Measurements from ENCODE around the gene UBE2S. TPM values are rescaled to one million over a fixed set of nuclear protein-coding genes. Genes with fewer than 3 reads are reported as not detected.

Gene UBE2S
- total RNA-seq, 1 donor from 2014 or later: 210 TPM

GRCh38 chr19:55368701-55369563 lies 38.7 kb downstream of the UBE2S start:
- H3K27me3 Mint-ChIP-seq (ENCODE audit: low read depth): peaks cover 39% of the 10 kb centered on the region
- H3K9me3 Mint-ChIP-seq: no peaks in the 10 kb centered on the region
- H3K4me1 Mint-ChIP-seq (ENCODE audit: low read depth): no peaks in the 10 kb centered on the region
- DNase-seq (ENCODE audit: low spot score): no peak
- H3K27ac Mint-ChIP-seq: no peak overlapping the region
- H3K36me3 Mint-ChIP-seq (ENCODE audit: low read depth): no peaks in the 10 kb centered on the region
- H3K4me3 Mint-ChIP-seq (ENCODE audit: low read depth): no peak overlapping the region
- intact Hi-C loops (cut with micrococcal nuclease): no loop called here

GRCh38 chr19:55368106-55368505 lies 39.5 kb downstream of the UBE2S start:
- Mint-ChIP-seq H3K4me1 (ENCODE audit: low read depth) (no peaks in the 10 kb centered on the region), H3K27me3 (ENCODE audit: low read depth) (peaks cover 34% of the 10 kb centered on the region), H3K27ac (no peak overlapping the region), H3K9me3 (no peaks in the 10 kb centered on the region), H3K4me3 (ENCODE audit: low read depth) (no peak overlapping the region), H3K36me3 (ENCODE audit: low read depth) (no peaks in the 10 kb centered on the region)
- intact Hi-C loops (cut with micrococcal nuclease): no loop called here
- DNase-seq (ENCODE audit: low spot score): no peak

GRCh38 chr19:55366790-55367189 lies 40.8 kb downstream of the UBE2S start:
- no peaks in the 10 kb centered on the region for H3K36me3 Mint-ChIP-seq (ENCODE audit: low read depth)
- peaks cover 29% of the 10 kb centered on the region for H3K27me3 Mint-ChIP-seq (ENCODE audit: low read depth)
- intact Hi-C loops (cut with micrococcal nuclease): no loop called here
- no peaks in the 10 kb centered on the region for H3K4me1 Mint-ChIP-seq (ENCODE audit: low read depth)
- H3K4me3 Mint-ChIP-seq (ENCODE audit: low read depth): no peak overlapping the region
- no peaks in the 10 kb centered on the region for H3K9me3 Mint-ChIP-seq
- no peak for DNase-seq (ENCODE audit: low spot score)
- H3K27ac Mint-ChIP-seq: no peak overlapping the region

GRCh38 chr19:55365964-55366363 lies 41.6 kb downstream of the UBE2S start:
- Mint-ChIP-seq H3K27me3 (ENCODE audit: low read depth) (peaks cover 21% of the 10 kb centered on the region), H3K9me3 (no peaks in the 10 kb centered on the region), H3K4me1 (ENCODE audit: low read depth) (no peaks in the 10 kb centered on the region), H3K4me3 (ENCODE audit: low read depth) (no peak overlapping the region), H3K36me3 (ENCODE audit: low read depth) (no peaks in the 10 kb centered on the region), H3K27ac (no peak overlapping the region)
- intact Hi-C loops (cut with micrococcal nuclease): no loop called here
- no peak for DNase-seq (ENCODE audit: low spot score)

GRCh38 chr19:55365245-55365644 lies 42.3 kb downstream of the UBE2S start:
- Mint-ChIP-seq H3K27ac (no peak overlapping the region), H3K4me1 (ENCODE audit: low read depth) (no peaks in the 10 kb centered on the region), H3K9me3 (no peaks in the 10 kb centered on the region), H3K4me3 (ENCODE audit: low read depth) (no peak overlapping the region), H3K36me3 (ENCODE audit: low read depth) (no peaks in the 10 kb centered on the region), H3K27me3 (ENCODE audit: low read depth) (peaks cover 15% of the 10 kb centered on the region)
- DNase-seq (ENCODE audit: low spot score): no peak
- intact Hi-C loops (cut with micrococcal nuclease): no loop called here

- no peaks in the 10 kb centered on the region for H3K9me3 Mint-ChIP-seq
- H3K4me3 Mint-ChIP-seq (ENCODE audit: low read depth): no peak within 1 kb of the TSS
- intact Hi-C loops (cut with micrococcal nuclease): no loop called here
- peaks cover 7% of the 10 kb centered on the region for H3K27me3 Mint-ChIP-seq (ENCODE audit: low read depth)
- no peak within 1 kb of the TSS for H3K27ac Mint-ChIP-seq
- DNase-seq (ENCODE audit: low spot score): no peak
- H3K4me1 Mint-ChIP-seq (ENCODE audit: low read depth): no peaks in the 10 kb centered on the region
- H3K36me3 Mint-ChIP-seq (ENCODE audit: low read depth): no peaks in the 10 kb centered on the region
These were observed 44.4 kb downstream of the UBE2S start, which contains the start of gene GARIN5B for GRCh38 chr19:55362990-55363716. GARIN5B (minus strand) TSS chr19:55363260; CDS start chr19:55363066, 194 bp downstream.

- intact Hi-C loops (cut with micrococcal nuclease): no loop called here
- H3K4me3 Mint-ChIP-seq (ENCODE audit: low read depth): no peak overlapping the region
- DNase-seq (ENCODE audit: low spot score): no peak
- no peaks in the 10 kb centered on the region for H3K4me1 Mint-ChIP-seq (ENCODE audit: low read depth)
- no peaks in the 10 kb centered on the region for H3K9me3 Mint-ChIP-seq
- H3K36me3 Mint-ChIP-seq (ENCODE audit: low read depth): no peaks in the 10 kb centered on the region
- H3K27ac Mint-ChIP-seq: no peak overlapping the region
- H3K27me3 Mint-ChIP-seq (ENCODE audit: low read depth): peaks cover 5% of the 10 kb centered on the region
These were observed 45.2 kb downstream of the UBE2S start for GRCh38 chr19:55362174-55362989.

- Mint-ChIP-seq H3K4me1 (ENCODE audit: low read depth) (no peaks in the 10 kb centered on the region), H3K36me3 (ENCODE audit: low read depth) (no peaks in the 10 kb centered on the region), H3K9me3 (no peaks in the 10 kb centered on the region), H3K27ac (no peak overlapping the region), H3K4me3 (ENCODE audit: low read depth) (no peak overlapping the region), H3K27me3 (ENCODE audit: low read depth) (peaks cover 10% of the 10 kb centered on the region)
- no peak for DNase-seq (ENCODE audit: low spot score)
- intact Hi-C loops (cut with micrococcal nuclease): no loop called here
These were observed 46.7 kb downstream of the UBE2S start for GRCh38 chr19:55360902-55361301.

GRCh38 chr19:55358943-55359908 lies 48.4 kb downstream of the UBE2S start:
- no peak overlapping the region for H3K4me3 Mint-ChIP-seq (ENCODE audit: low read depth)
- H3K27ac Mint-ChIP-seq: no peak overlapping the region
- intact Hi-C loops (cut with micrococcal nuclease): no loop called here
- peaks cover 18% of the 10 kb centered on the region for H3K27me3 Mint-ChIP-seq (ENCODE audit: low read depth)
- no peaks in the 10 kb centered on the region for H3K4me1 Mint-ChIP-seq (ENCODE audit: low read depth)
- no peaks in the 10 kb centered on the region for H3K36me3 Mint-ChIP-seq (ENCODE audit: low read depth)
- H3K9me3 Mint-ChIP-seq: no peaks in the 10 kb centered on the region
- no peak for DNase-seq (ENCODE audit: low spot score)

- intact Hi-C loops (cut with micrococcal nuclease): no loop called here
- Mint-ChIP-seq H3K4me1 (ENCODE audit: low read depth) (no peaks in the 10 kb centered on the region), H3K27ac (no peak overlapping the region), H3K9me3 (no peaks in the 10 kb centered on the region), H3K27me3 (ENCODE audit: low read depth) (peaks cover 22% of the 10 kb centered on the region), H3K36me3 (ENCODE audit: low read depth) (no peaks in the 10 kb centered on the region), H3K4me3 (ENCODE audit: low read depth) (no peak overlapping the region)
- DNase-seq (ENCODE audit: low spot score): no peak
These were observed 49.1 kb downstream of the UBE2S start for GRCh38 chr19:55358493-55358892.

- intact Hi-C loops (cut with micrococcal nuclease): no loop called here
- H3K9me3 Mint-ChIP-seq: no peaks in the 10 kb centered on the region
- no peaks in the 10 kb centered on the region for H3K36me3 Mint-ChIP-seq (ENCODE audit: low read depth)
- H3K27me3 Mint-ChIP-seq (ENCODE audit: low read depth): peaks cover 46% of the 10 kb centered on the region
- H3K27ac Mint-ChIP-seq: no peak overlapping the region
- no peaks in the 10 kb centered on the region for H3K4me1 Mint-ChIP-seq (ENCODE audit: low read depth)
- DNase-seq (ENCODE audit: low spot score): no peak
- no peak overlapping the region for H3K4me3 Mint-ChIP-seq (ENCODE audit: low read depth)
These were observed 52.3 kb downstream of the UBE2S start for GRCh38 chr19:55355213-55355821.
